Naive B cell (primary cell): Measurements from ENCODE around the gene TNK1. TPM values are rescaled to one million over a fixed set of nuclear protein-coding genes. Genes with fewer than 3 reads are reported as not detected.

Experiments used
- ATAC-seq, 2 donors: fragments of 150-1000 bp; cut with Tn5 transposase; 2 replicates each; pipeline ENCODE4 v1.10.0; 2021; ENCODE audit warnings: low read depth in 2 of 2, mild to moderate bottlenecking in 2 of 2, moderate library complexity in 2 of 2
- DNase-seq: peaks from one replicate; pipeline ENCODE4 v3.0.0; 2022
- H3K27ac Mint-ChIP-seq, 6 donors: one replicate each; pipeline ENCODE4 v1.8.0; 2020 to 2022; ENCODE audit warnings: mild to moderate bottlenecking in 6 of 6, mixed read lengths in 6 of 6, moderate library complexity in 5 of 6, inconsistent platforms in 2 of 6
- H3K27me3 Mint-ChIP-seq, 3 donors: one replicate each; pipeline ENCODE4 v1.8.0; 2021 to 2022; ENCODE audit warnings: mixed read lengths in 3 of 3, mild to moderate bottlenecking in 1 of 3
- H3K36me3 Mint-ChIP-seq, 2 donors: one replicate each; pipeline ENCODE4 v1.8.0; 2020 to 2022; ENCODE audit warnings: mixed read lengths in 2 of 2, inconsistent platforms in 1 of 2, mild to moderate bottlenecking in 1 of 2
- H3K4me1 Mint-ChIP-seq, 3 donors: one replicate each; pipeline ENCODE4 v1.8.0; 2020 to 2022; ENCODE audit warnings: mixed read lengths in 3 of 3, inconsistent platforms in 1 of 3, mild to moderate bottlenecking in 1 of 3, moderate library complexity in 1 of 3
- H3K4me3 Mint-ChIP-seq, 8 donors: one replicate each; pipeline ENCODE4 v1.8.0; 2020 to 2022; ENCODE audit warnings: mild to moderate bottlenecking in 8 of 8, mixed read lengths in 8 of 8, moderate library complexity in 8 of 8, inconsistent platforms in 2 of 8
- H3K9me3 Mint-ChIP-seq, 7 donors: one replicate each; pipeline ENCODE4 v1.8.0; 2020 to 2022; ENCODE audit warnings: mixed read lengths in 7 of 7, mild to moderate bottlenecking in 5 of 7, inconsistent platforms in 2 of 7, moderate library complexity in 1 of 7
- polyA plus RNA-seq, 6 donors: library from polyadenylated mRNA; unstranded; fragments of 300-500 nt; fragmentation: Illumina TruSeq; gene quantifications; one replicate each; pipeline ENCODE4 v1.2.3, GENCODE V29; 2021; ENCODE audit warnings: low read depth in 6 of 6

Gene TNK1
- polyA plus RNA-seq, 6 donors from 2014 or later, result 1.2 to 4.2 (median 2.5) TPM

DNA sequence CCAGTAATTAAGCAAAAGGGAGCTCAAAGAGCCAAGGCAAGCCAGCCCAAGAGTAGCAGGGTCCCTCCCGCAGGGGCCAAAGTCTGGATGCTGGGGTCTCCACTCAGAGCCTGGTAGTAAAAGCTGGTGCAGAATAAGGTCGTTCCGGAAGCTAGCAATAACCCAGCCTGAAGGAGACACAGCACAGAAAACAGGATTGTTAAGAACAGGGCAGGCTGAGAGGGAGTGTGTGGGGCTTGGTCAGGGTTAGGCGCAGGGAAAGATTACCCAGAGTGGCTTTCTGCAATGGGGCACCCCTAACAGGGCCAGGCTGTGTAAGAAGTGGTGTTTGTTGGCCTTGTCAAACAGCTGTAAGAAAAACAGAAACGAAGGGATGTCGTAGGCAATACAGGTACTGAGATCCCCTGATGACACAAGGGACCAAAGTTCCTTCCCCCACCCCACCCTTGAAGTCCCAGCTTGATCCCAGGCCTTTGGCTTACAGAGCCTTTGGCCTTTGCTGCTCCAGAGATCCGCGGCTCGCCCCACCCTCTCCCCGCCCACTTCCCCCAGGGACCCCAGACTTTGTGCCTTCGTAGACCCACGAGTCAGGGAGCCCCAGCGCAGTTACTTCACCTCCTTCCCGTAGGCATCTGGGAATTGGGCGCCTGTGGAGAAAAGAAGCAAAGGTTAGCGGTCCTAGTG lies 22.3 kb downstream of the TNK1 start:
- Mint-ChIP-seq H3K27ac (peak overlapping the region; percentile 49 to 84 (median 77)), H3K27me3 (peaks cover 6 to 16% (median 13%) of the 10 kb centered on the region in 3 donors), H3K36me3 (no peaks in the 10 kb centered on the region), H3K9me3 (no peaks in the 10 kb centered on the region), H3K4me1 (peaks cover 15 to 42% (median 16%) of the 10 kb centered on the region in 3 donors), H3K4me3 (peak overlapping the region; percentile 90 to 100 (median 98))
- ATAC-seq, result no peak
- no peak for DNase-seq

- peak overlapping the region; percentile 90 to 100 (median 98) for H3K4me3 Mint-ChIP-seq
- H3K9me3 Mint-ChIP-seq, result no peaks in the 10 kb centered on the region
- no peak for DNase-seq
- H3K27ac Mint-ChIP-seq, result peak overlapping the region; percentile 82 to 97 (median 96)
- H3K4me1 Mint-ChIP-seq, result peaks cover 15 to 42% (median 16%) of the 10 kb centered on the region in 3 donors
- H3K36me3 Mint-ChIP-seq, result no peaks in the 10 kb centered on the region
- peaks cover 6 to 16% (median 13%) of the 10 kb centered on the region in 3 donors for H3K27me3 Mint-ChIP-seq
- ATAC-seq, result peak; percentile 18 to 22
Measured at GRCh38 chr17:7403727-7403976, 22.8 kb downstream of the TNK1 start.

DNA sequence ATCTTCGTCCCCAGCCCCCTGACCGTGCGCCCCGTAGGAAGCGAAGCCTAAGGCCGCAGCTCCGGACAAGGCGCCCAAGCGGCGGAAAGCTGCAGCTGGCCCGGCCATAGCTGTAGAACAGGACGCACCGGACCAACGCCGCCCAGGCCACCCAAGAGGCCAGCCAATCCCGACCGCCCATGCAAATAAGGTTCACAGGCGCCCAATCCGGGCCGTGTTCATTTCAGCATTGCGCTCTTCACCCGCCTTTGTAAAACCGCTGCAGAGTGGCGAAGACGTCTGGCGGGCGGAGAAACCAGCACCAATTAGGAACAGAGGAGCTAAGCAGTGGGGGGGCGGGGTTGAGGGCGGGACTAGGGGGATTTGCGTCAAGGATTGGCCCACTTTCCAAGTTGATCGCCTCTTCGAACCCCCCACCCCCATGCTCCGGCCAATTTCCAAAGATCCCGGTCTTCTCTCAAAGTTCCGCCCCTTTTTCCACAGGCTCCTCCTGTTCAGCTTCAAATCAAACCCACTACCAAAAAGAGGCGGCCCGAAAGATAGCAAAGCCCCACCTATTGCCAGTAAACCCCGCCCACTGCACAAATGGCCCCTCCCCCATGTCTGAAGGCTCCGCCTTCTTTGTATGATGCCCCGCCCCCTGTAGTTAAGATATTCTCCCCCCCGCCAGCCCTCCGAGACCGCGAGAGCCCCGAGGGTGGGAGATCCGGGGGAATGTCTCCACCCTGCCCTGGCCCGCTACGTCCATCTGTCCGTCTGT lies 23.3 kb downstream of the TNK1 start, which contains the start of gene TMEM256:
Gene TMEM256, minus strand, starts transcription at position 121 of the 760 bp plus-strand sequence. Its CDS starts 13 bp downstream, at position 108.
- DNase-seq (peak; percentile 93), ATAC-seq (peak; percentile 92 to 93)
- Mint-ChIP-seq H3K4me3 (peak within 1 kb of the TSS; percentile 90 to 100 (median 98)), H3K27ac (peak within 1 kb of the TSS; percentile 82 to 97 (median 96)), H3K27me3 (peaks cover 9 to 21% (median 17%) of the 10 kb centered on the region in 3 donors), H3K36me3 (no peaks in the 10 kb centered on the region), H3K4me1 (peaks cover 15 to 42% (median 18%) of the 10 kb centered on the region in 3 donors), H3K9me3 (no peaks in the 10 kb centered on the region)

GRCh38 chr17:7404737-7405349 lies 24.0 kb downstream of the TNK1 start:
- Mint-ChIP-seq H3K9me3 (no peaks in the 10 kb centered on the region), H3K4me3 (peak overlapping the region; percentile 90 to 100 (median 98)), H3K27me3 (peaks cover 15 to 27% (median 24%) of the 10 kb centered on the region in 3 donors), H3K36me3 (no peaks in the 10 kb centered on the region), H3K4me1 (peaks cover 14 to 42% (median 19%) of the 10 kb centered on the region in 3 donors), H3K27ac (peak overlapping the region; percentile 82 to 97 (median 96))
- no peak for DNase-seq
- ATAC-seq, result peak; percentile 36 to 42

GRCh38 chr17:7405350-7406234 lies 24.7 kb downstream of the TNK1 start:
- Mint-ChIP-seq H3K27ac (peak overlapping the region in 3 of 6 donors; percentile 71 to 87 (median 85)), H3K4me1 (peaks cover 14 to 42% (median 19%) of the 10 kb centered on the region in 3 donors), H3K9me3 (no peaks in the 10 kb centered on the region), H3K27me3 (peaks cover 16 to 35% (median 32%) of the 10 kb centered on the region in 3 donors), H3K36me3 (no peaks in the 10 kb centered on the region), H3K4me3 (peak overlapping the region; percentile 84 to 94 (median 90))
- DNase-seq (no peak), ATAC-seq (no peak)

GRCh38 chr17:7406235-7406825 lies 25.4 kb downstream of the TNK1 start:
- Mint-ChIP-seq H3K9me3 (no peaks in the 10 kb centered on the region), H3K4me1 (peaks cover 14 to 42% (median 19%) of the 10 kb centered on the region in 3 donors), H3K36me3 (no peaks in the 10 kb centered on the region), H3K27me3 (peaks cover 16 to 35% (median 32%) of the 10 kb centered on the region in 3 donors), H3K4me3 (peak overlapping the region; percentile 41 to 94 (median 82)), H3K27ac (peak overlapping the region in 1 of 6 donors; percentile 71)
- no peak for ATAC-seq
- no peak for DNase-seq

DNA sequence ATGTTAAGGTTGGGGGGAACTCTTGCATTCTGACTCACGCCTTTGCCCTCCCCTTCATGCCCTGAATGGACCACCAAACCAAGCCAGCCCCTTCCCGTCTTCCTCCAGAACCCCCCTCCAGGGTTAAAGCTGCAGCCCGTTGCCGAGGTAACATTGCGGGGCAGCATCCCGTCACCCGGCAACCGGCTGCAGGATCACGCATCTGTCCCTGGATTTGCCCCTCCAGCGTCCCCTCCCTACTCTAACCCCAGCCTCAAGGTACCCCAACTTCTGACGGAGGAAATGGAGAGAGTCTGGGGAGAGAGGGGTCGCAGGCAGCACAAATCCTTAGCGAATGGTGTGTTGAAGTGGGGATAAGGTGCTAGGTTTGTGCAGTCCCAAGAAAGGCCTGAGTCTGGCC lies 26.2 kb downstream of the TNK1 start:
- no peaks in the 10 kb centered on the region for H3K36me3 Mint-ChIP-seq
- H3K4me3 Mint-ChIP-seq, result peak overlapping the region in 3 of 8 donors; percentile 18 to 54 (median 31)
- peaks cover 16 to 35% (median 32%) of the 10 kb centered on the region in 3 donors for H3K27me3 Mint-ChIP-seq
- no peak overlapping the region for H3K27ac Mint-ChIP-seq
- no peaks in the 10 kb centered on the region for H3K9me3 Mint-ChIP-seq
- ATAC-seq (no peak), DNase-seq (no peak)
- peaks cover 14 to 36% (median 19%) of the 10 kb centered on the region in 3 donors for H3K4me1 Mint-ChIP-seq

DNA sequence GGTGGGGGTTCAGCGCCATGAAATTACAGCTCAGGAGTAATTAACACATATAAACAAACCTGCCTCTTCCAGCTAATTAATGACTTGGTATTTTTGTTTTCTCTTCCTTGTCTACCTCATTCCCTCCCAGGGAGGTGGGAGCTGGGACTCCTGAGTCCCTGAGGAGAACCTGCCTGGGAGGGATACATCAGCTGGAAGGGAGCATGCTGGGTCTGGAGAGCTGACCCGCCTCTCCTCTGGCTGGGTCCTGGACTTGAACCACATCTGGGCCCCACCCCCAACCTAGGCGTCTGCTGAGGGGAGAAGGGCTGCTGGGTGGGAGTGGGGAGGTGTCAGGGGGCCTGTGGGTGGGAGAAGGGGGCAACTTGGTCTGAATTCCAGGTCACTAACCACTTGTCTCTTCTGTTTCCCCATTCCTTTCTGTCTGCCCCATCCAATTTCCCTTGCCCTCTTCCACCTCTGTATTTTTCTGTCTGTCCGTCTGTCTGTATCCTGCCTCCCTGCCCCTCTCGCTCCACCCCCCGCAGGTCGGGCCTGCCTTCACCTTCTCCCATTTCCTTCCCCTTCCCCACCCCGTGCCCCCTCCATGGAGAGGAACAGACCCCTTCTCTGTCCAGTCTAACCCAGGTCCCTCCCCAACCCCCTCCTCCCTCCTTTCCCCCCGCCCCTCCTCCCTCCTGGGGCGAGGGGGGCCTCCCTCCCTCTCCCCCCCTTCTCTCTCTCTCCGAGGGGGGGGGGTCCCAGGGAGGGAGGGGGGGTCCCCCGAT lies 26.8 kb downstream of the TNK1 start, which contains the start of gene NLGN2:
Gene NLGN2, plus strand, starts transcription at position 361 of the 767 bp plus-strand sequence. CDS start 411 bp downstream, outside the sequence.
- Mint-ChIP-seq H3K27ac (peak within 1 kb of the TSS in 1 of 6 donors; percentile 60), H3K4me1 (peaks cover 14 to 36% (median 19%) of the 10 kb centered on the region in 3 donors), H3K4me3 (peak within 1 kb of the TSS in 4 of 8 donors; percentile 18 to 80 (median 42)), H3K27me3 (peaks cover 16 to 35% (median 32%) of the 10 kb centered on the region in 3 donors), H3K9me3 (no peaks in the 10 kb centered on the region), H3K36me3 (no peaks in the 10 kb centered on the region)
- ATAC-seq (no peak), DNase-seq (no peak)

- H3K27me3 Mint-ChIP-seq, result peaks cover 16 to 35% (median 32%) of the 10 kb centered on the region in 3 donors
- no peaks in the 10 kb centered on the region for H3K36me3 Mint-ChIP-seq
- DNase-seq, result no peak
- H3K27ac Mint-ChIP-seq, result no peak overlapping the region
- peaks cover 8 to 30% (median 14%) of the 10 kb centered on the region in 3 donors for H3K4me1 Mint-ChIP-seq
- H3K9me3 Mint-ChIP-seq, result no peaks in the 10 kb centered on the region
- ATAC-seq, result no peak
- no peak overlapping the region for H3K4me3 Mint-ChIP-seq
Measured at GRCh38 chr17:7408252-7408727, 27.4 kb downstream of the TNK1 start.

- peaks cover 7 to 28% (median 11%) of the 10 kb centered on the region in 3 donors for H3K4me1 Mint-ChIP-seq
- ATAC-seq (no peak), DNase-seq (no peak)
- H3K36me3 Mint-ChIP-seq, result no peaks in the 10 kb centered on the region
- H3K4me3 Mint-ChIP-seq, result peak overlapping the region in 2 of 8 donors; percentile 30 to 34
- no peak overlapping the region for H3K27ac Mint-ChIP-seq
- no peaks in the 10 kb centered on the region for H3K9me3 Mint-ChIP-seq
- H3K27me3 Mint-ChIP-seq, result peaks cover 16 to 35% (median 32%) of the 10 kb centered on the region in 3 donors
Measured at GRCh38 chr17:7408863-7409262, 28.0 kb downstream of the TNK1 start.

DNA sequence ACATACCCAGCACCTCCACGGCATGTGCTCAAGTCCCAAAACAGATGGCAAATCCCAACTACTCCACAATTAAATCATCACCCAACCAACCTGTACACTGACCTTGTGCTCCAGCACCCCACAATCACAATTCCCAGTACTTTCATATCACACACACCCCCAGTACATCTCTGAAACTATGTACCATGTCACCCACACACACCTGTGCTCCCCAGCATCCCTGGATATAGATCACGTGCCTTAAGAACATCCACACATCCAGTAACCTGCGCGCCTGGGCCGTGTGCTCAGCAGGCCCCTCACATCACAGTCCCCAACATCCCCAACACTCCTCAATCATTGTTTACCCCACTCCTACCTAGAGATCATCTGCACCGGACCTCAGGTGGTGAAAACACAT lies 28.8 kb downstream of the TNK1 start:
- Mint-ChIP-seq H3K9me3 (no peaks in the 10 kb centered on the region), H3K27me3 (peaks cover 16 to 35% (median 32%) of the 10 kb centered on the region in 3 donors), H3K4me3 (peak overlapping the region in 1 of 8 donors; percentile 11)

More for the DNA sequence above, 28.8 kb downstream of the TNK1 start:
- DNase-seq (no peak), ATAC-seq (no peak)
- H3K36me3 Mint-ChIP-seq, result no peaks in the 10 kb centered on the region
- H3K27ac Mint-ChIP-seq, result peak overlapping the region in 1 of 6 donors; percentile 59
- peaks cover 3 to 21% (median 11%) of the 10 kb centered on the region in 3 donors for H3K4me1 Mint-ChIP-seq
